ENCODE results near the gene CDH4.

The CDH4 gene

DNA sequence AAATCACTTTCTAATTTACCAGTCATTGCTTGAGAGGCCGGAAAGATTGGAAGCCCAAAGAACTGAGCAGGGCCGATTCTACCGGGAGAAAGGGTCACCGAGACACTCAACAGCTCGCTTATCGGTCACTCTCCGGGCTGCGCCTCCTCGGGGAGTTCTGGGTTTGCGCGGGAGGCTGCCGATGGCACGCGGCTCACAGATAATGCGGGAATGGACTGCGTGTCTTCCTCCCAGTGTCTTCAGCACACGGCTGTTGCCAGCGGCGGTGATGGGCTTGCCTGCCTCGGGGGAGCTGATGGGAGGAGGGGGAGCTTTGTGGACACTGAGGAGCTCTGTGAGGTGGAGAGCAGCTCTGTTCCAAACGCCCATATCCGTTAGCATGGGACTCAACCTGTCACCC, 314.6 kb downstream of the CDH4 start:
- TF ChIP-seq FOXP2 (optimal IDR thresholded peaks at IDR 0.05; ENCODE audit: borderline replicate concordance, extremely low read depth, extremely low read length, insufficient read depth), result no peak
- TF ChIP-seq TAF1 (IDR thresholded peaks at IDR 0.05; ENCODE audit: borderline replicate concordance, insufficient read depth, low read length), result no peak
- no peak for TF ChIP-seq SIN3A (IDR thresholded peaks at IDR 0.05; ENCODE audit: borderline replicate concordance, insufficient read depth, low read length)
- TF ChIP-seq, protein P1, sequence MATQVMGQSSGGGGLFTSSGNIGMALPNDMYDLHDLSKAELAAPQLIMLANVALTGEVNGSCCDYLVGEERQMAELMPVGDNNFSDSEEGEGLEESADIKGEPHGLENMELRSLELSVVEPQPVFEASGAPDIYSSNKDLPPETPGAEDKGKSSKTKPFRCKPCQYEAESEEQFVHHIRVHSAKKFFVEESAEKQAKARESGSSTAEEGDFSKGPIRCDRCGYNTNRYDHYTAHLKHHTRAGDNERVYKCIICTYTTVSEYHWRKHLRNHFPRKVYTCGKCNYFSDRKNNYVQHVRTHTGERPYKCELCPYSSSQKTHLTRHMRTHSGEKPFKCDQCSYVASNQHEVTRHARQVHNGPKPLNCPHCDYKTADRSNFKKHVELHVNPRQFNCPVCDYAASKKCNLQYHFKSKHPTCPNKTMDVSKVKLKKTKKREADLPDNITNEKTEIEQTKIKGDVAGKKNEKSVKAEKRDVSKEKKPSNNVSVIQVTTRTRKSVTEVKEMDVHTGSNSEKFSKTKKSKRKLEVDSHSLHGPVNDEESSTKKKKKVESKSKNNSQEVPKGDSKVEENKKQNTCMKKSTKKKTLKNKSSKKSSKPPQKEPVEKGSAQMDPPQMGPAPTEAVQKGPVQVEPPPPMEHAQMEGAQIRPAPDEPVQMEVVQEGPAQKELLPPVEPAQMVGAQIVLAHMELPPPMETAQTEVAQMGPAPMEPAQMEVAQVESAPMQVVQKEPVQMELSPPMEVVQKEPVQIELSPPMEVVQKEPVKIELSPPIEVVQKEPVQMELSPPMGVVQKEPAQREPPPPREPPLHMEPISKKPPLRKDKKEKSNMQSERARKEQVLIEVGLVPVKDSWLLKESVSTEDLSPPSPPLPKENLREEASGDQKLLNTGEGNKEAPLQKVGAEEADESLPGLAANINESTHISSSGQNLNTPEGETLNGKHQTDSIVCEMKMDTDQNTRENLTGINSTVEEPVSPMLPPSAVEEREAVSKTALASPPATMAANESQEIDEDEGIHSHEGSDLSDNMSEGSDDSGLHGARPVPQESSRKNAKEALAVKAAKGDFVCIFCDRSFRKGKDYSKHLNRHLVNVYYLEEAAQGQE (IDR thresholded peaks at IDR 0.05; ENCODE audit: insufficient read depth in 1 of 2, low read depth in 2 of 2, low read length in 2 of 2), result no peak
- TF ChIP-seq POLR2AphosphoS5 (IDR thresholded peaks at IDR 0.05; ENCODE audit: low read depth, low read length), result no peak

DNA sequence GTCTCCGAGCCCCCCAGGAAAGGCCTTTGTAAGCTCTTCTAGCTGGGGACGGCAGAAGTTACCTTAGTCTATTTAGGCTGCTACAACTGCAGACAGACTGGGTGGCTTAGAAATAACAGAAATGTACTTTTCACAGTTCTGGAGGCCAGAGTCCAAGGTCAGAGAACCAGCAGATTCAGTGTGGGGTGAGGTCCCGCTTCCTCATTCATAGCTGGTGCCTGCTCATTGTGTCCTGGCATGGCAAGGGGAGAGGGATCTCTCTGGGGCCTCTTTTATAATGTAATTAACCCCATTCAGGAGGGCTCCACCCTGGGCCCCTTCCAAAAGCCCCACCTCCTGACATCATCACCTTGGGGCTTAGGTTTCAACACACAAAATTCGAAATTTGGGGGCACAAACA, 315.1 kb downstream of the CDH4 start:
- TF ChIP-seq TAF1 (IDR thresholded peaks at IDR 0.05; ENCODE audit: borderline replicate concordance, insufficient read depth, low read length), result no peak
- TF ChIP-seq, protein P1 (IDR thresholded peaks at IDR 0.05; ENCODE audit: insufficient read depth in 1 of 2, low read depth in 2 of 2, low read length in 2 of 2), result no peak
- no peak for TF ChIP-seq POLR2AphosphoS5 (IDR thresholded peaks at IDR 0.05; ENCODE audit: low read depth, low read length)
- no peak for TF ChIP-seq FOXP2 (optimal IDR thresholded peaks at IDR 0.05; ENCODE audit: borderline replicate concordance, extremely low read depth, extremely low read length, insufficient read depth)
- TF ChIP-seq SIN3A (IDR thresholded peaks at IDR 0.05; ENCODE audit: borderline replicate concordance, insufficient read depth, low read length), result no peak

DNA sequence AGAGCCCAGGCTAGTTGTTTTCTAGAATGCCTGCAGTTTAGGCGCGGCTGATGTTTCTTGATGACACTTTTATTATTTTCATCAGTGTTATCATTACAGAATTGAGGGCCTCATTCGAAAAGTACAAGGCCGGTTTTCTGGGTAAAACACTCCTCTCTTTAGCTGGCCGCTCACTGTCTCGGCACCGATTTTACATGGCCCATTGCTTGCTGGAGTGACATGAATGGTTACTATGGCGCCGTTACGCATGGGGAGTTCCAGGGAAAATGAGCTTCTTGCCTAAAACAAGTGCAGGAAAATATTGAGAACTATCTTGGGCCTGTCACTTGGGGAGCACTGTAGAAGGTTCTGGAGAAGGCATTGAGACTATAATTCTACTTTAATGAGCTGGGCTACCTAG, 317.8 kb downstream of the CDH4 start:
- TF ChIP-seq, protein P1 (IDR thresholded peaks at IDR 0.05; ENCODE audit: insufficient read depth in 1 of 2, low read depth in 2 of 2, low read length in 2 of 2), result no peak
- TF ChIP-seq FOXP2 (optimal IDR thresholded peaks at IDR 0.05; ENCODE audit: borderline replicate concordance, extremely low read depth, extremely low read length, insufficient read depth), result no peak
- TF ChIP-seq POLR2AphosphoS5 (IDR thresholded peaks at IDR 0.05; ENCODE audit: low read depth, low read length), result no peak
- TF ChIP-seq SIN3A (IDR thresholded peaks at IDR 0.05; ENCODE audit: borderline replicate concordance, insufficient read depth, low read length), result no peak

DNA sequence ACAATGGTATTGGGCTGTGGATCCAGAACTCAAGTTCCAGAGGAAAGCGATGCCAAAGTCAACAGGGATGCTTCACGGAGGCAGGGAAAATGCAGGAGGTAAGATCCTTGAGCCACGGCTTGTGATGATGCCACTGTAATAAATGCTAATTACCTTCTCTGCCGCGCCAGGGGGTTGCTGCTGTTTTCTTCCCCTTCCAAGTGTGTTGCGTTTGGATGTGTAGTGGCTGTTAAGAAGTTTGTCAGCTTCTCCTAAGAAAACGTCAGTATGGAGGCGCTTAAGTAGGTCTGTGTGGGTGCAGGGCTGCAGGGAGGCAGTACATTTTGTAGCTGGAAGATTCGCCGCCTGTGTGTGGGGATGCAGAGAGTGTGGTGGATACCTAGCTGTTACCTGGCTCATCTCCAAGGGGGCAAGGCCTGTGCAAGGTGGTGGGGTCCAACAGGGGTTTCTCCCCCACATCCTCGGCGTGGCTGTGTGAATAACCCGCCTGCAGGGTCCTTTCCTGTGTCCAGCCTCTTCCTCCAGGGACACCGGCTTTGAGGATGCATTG, 318.7 kb downstream of the CDH4 start:
- TF ChIP-seq POLR2AphosphoS5 (IDR thresholded peaks at IDR 0.05; ENCODE audit: low read depth, low read length), result no peak
- TF ChIP-seq SIN3A (IDR thresholded peaks at IDR 0.05; ENCODE audit: borderline replicate concordance, insufficient read depth, low read length), result no peak
- no peak for TF ChIP-seq FOXP2 (optimal IDR thresholded peaks at IDR 0.05; ENCODE audit: borderline replicate concordance, extremely low read depth, extremely low read length, insufficient read depth)
- TF ChIP-seq, protein P1 (IDR thresholded peaks at IDR 0.05; ENCODE audit: insufficient read depth in 1 of 2, low read depth in 2 of 2, low read length in 2 of 2), result no peak
- TF ChIP-seq TAF1 (IDR thresholded peaks at IDR 0.05; ENCODE audit: borderline replicate concordance, insufficient read depth, low read length), result no peak

DNA sequence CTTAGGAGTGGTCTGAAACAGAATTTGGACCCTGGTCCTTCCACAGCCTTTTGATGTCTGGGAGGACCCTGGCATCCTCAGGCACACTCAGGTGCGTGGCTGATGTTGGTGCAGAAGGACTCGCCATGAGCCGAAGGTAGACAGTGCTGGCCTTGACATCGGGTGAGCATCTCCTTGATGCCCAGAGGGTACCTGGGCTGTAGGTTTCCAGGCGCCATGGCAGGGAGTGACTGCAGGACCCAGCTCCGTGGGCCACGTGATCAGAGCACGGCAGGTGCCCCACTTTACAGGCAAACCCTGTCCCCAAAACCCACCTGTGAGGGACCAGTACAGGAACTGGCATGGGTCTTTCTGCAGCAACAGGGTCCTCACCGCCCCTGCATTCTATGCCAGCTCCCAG, 319.2 kb downstream of the CDH4 start:
- TF ChIP-seq, protein P1 (IDR thresholded peaks at IDR 0.05; ENCODE audit: insufficient read depth in 1 of 2, low read depth in 2 of 2, low read length in 2 of 2), result no peak
- TF ChIP-seq SIN3A (IDR thresholded peaks at IDR 0.05; ENCODE audit: borderline replicate concordance, insufficient read depth, low read length), result no peak
- no peak for TF ChIP-seq FOXP2 (optimal IDR thresholded peaks at IDR 0.05; ENCODE audit: borderline replicate concordance, extremely low read depth, extremely low read length, insufficient read depth)
- TF ChIP-seq TAF1 (IDR thresholded peaks at IDR 0.05; ENCODE audit: borderline replicate concordance, insufficient read depth, low read length), result no peak
- no peak for TF ChIP-seq POLR2AphosphoS5 (IDR thresholded peaks at IDR 0.05; ENCODE audit: low read depth, low read length)

Data from PFSK-1 (cell line).